ENCODE measurements around the gene RAB27A.
"Not testable (repeated sequence)": the region's sequence is repeated elsewhere in the genome, so short reads cannot be mapped to it uniquely, and the experiment has no call there.

The RAB27A gene

GRCh38 chr15:55289746-55290527, at the start of gene RAB27A:
Gene RAB27A (minus strand): TSS chr15:55289813. CDS start chr15:55234934, 54,879 bp downstream.
- DNase-seq (ENCODE audit: low spot score), result peak; percentile 28

- DNase-seq (ENCODE audit: low spot score), result no peak
Observed at GRCh38 chr15:55337160-55337559, 47.5 kb upstream of the RAB27A start.

- DNase-seq (ENCODE audit: low spot score), result no peak
Observed at GRCh38 chr15:55334997-55335396, 45.4 kb upstream of the RAB27A start.

- DNase-seq (ENCODE audit: low spot score), result no peak
Observed at GRCh38 chr15:55334371-55334770, 44.8 kb upstream of the RAB27A start.

- DNase-seq (ENCODE audit: low spot score), result no peak
Observed at GRCh38 chr15:55327387-55327786, 37.8 kb upstream of the RAB27A start.

GRCh38 chr15:55322467-55322866, 32.9 kb upstream of the RAB27A start:
- DNase-seq (ENCODE audit: low spot score), result no peak

GRCh38 chr15:55320963-55321362, 31.4 kb upstream of the RAB27A start:
- DNase-seq (ENCODE audit: low spot score), result no peak

GRCh38 chr15:55320238-55320550, 30.6 kb upstream of the RAB27A start:
- no peak for DNase-seq (ENCODE audit: low spot score)

- DNase-seq (ENCODE audit: low spot score), result no peak
Observed at GRCh38 chr15:55319537-55320237, 30.1 kb upstream of the RAB27A start.

GRCh38 chr15:55318588-55319494, 29.2 kb upstream of the RAB27A start, which contains the start of the genes PIGB and PIGBOS1:
Gene PIGB (plus strand): TSS chr15:55319222. CDS start chr15:55319251, 29 bp downstream.
Gene PIGBOS1 (minus strand): TSS chr15:55319123. CDS start chr15:55317792, 1,331 bp downstream.
- peak; percentile 60 for DNase-seq (ENCODE audit: low spot score)

GRCh38 chr15:55302801-55303200, 13.2 kb upstream of the RAB27A start:
- not testable (repeated sequence) for DNase-seq (ENCODE audit: low spot score)

GRCh38 chr15:55297315-55297714, 7.7 kb upstream of the RAB27A start:
- DNase-seq (ENCODE audit: low spot score), result no peak

- DNase-seq (ENCODE audit: low spot score), result peak; percentile 41
Observed at GRCh38 chr15:55290528-55291057, 980 bp upstream of the RAB27A start.

GRCh38 chr15:55289011-55289745, 435 bp downstream of the RAB27A start:
- DNase-seq (ENCODE audit: low spot score), result no peak

GRCh38 chr15:55288006-55288717, 1.5 kb downstream of the RAB27A start:
- DNase-seq (ENCODE audit: low spot score), result no peak

GRCh38 chr15:55286442-55287189, 3.0 kb downstream of the RAB27A start:
- DNase-seq (ENCODE audit: low spot score), result not testable (repeated sequence)

GRCh38 chr15:55284426-55284825, 5.2 kb downstream of the RAB27A start:
- no peak for DNase-seq (ENCODE audit: low spot score)

- no peak for DNase-seq (ENCODE audit: low spot score)
Observed at GRCh38 chr15:55283379-55284147, 6.0 kb downstream of the RAB27A start.

GRCh38 chr15:55282284-55282833, 7.3 kb downstream of the RAB27A start:
- no peak for DNase-seq (ENCODE audit: low spot score)
